ENCODE results near the gene A1CF. TPM values are rescaled to one million over a fixed set of nuclear protein-coding genes. Genes with fewer than 3 reads are reported as not detected.

Gene A1CF
- total RNA-seq (2014; rRNA removed) (not detected in 2 replicates), Bru-seq, nascent RNA (percentile 1 among the genes with signal in this experiment), BruChase-seq, experiment 1, labeled RNA remaining after a 6-hour chase (not detected), BruChase-seq, experiment 2, labeled RNA remaining after a 2-hour chase (percentile 3 among the genes with signal in this experiment)
- long read RNA-seq, partial matches to known transcripts = 0 of 1 reads
- long read RNA-seq, other reads (novel, unspliced or antisense) = 1 of 1 reads

DNA sequence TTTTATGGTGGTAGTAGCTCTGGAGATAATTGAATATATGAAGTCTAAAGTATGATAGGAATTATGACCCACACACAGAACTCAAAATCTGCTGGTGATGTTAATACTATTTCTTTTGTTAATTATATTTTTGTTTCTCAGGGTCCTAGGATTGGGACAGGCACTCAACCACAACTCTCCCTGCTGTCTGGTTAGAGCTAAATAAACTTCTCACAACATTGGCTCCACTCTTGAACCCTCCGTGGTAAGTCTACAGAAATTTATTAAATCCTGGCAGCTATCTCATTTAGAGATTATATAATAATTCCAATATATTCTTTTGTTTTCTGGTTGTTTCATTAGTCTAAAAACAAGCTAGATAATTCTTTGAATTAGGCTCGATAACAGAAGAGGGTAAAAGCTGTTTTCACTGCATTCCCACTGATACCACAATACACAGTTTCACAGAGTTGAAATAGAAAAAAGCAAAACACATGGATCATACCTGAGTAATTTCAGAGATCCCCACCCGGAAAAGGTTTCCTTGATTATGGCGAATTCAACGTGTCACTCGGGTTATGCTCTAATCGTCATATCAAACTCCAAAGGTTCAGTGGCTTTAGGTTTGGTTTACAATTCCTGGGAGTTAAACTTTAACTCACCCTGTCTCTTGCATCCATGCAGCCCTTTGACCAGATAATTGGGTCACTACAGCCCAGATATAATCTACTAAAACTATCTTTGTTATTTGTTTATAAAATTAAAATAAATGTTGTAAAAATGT, at the start of gene A1CF:
Gene A1CF (minus strand): TSS at position 531 of the 763 bp plus-strand sequence. CDS start 25,687 bp downstream, outside the sequence.
- no TSS peak for BruUV-seq (replicated peaks)
- Histone ChIP-seq H3K4me2 (ENCODE audit: low read length) (no peak within 1 kb of the TSS), H3K4me1 (ENCODE audit: insufficient read depth, low read length) (peaks cover 10% of the 10 kb centered on the region), H3K4me3 (ENCODE audit: low read length) (no peak within 1 kb of the TSS), H2AFZ (ENCODE audit: low read length) (no peak within 1 kb of the TSS), H3K9ac (ENCODE audit: low read length) (no peak within 1 kb of the TSS), H3K27ac (ENCODE audit: low read length) (no peak within 1 kb of the TSS), H3K27me3 (ENCODE audit: low read length) (peaks cover 61% of the 10 kb centered on the region), H3K9me2 (replicated peaks; ENCODE audit: low read length) (no peaks in the 10 kb centered on the region), H3K36me3 (ENCODE audit: low read depth, low read length) (no peaks in the 10 kb centered on the region), H3K79me2 (ENCODE audit: low read length) (no peaks in the 10 kb centered on the region), H3F3A (ENCODE audit: low read length, unreplicated experiment) (no peaks in the 10 kb centered on the region), H3K9me3 (ENCODE audit: low read length) (no peaks in the 10 kb centered on the region), H4K20me1 (ENCODE audit: low read length) (no peaks in the 10 kb centered on the region)
- TF ChIP-seq EZH2 (IDR thresholded peaks at IDR 0.05; ENCODE audit: low read length, unreplicated experiment) (no peak), EZH2phosphoT487 (IDR thresholded peaks at IDR 0.05; ENCODE audit: borderline replicate concordance, low read length) (no peak)
- TF ChIP-seq, protein P1, sequence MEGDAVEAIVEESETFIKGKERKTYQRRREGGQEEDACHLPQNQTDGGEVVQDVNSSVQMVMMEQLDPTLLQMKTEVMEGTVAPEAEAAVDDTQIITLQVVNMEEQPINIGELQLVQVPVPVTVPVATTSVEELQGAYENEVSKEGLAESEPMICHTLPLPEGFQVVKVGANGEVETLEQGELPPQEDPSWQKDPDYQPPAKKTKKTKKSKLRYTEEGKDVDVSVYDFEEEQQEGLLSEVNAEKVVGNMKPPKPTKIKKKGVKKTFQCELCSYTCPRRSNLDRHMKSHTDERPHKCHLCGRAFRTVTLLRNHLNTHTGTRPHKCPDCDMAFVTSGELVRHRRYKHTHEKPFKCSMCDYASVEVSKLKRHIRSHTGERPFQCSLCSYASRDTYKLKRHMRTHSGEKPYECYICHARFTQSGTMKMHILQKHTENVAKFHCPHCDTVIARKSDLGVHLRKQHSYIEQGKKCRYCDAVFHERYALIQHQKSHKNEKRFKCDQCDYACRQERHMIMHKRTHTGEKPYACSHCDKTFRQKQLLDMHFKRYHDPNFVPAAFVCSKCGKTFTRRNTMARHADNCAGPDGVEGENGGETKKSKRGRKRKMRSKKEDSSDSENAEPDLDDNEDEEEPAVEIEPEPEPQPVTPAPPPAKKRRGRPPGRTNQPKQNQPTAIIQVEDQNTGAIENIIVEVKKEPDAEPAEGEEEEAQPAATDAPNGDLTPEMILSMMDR (conservative IDR thresholded peaks at IDR 0.05; ENCODE audit: low read depth, low read length) = no peak
- DNase-seq = no peak
- ATAC-seq = no peak
- CTCF ChIA-PET = no interaction called here
- POLR2A ChIA-PET (ENCODE audit: unreplicated experiment) = no interaction called here
- intact Hi-C loops (cut with micrococcal nuclease) = no loop called here

- H3K27ac ChIP-seq (ENCODE audit: low read length) = no peak overlapping the region
- no peaks in the 10 kb centered on the region for H3K36me3 ChIP-seq (ENCODE audit: low read depth, low read length)
- POLR2A ChIA-PET (ENCODE audit: unreplicated experiment) = no interaction called here
- H4K20me1 ChIP-seq (ENCODE audit: low read length) = no peaks in the 10 kb centered on the region
- peaks cover 38% of the 10 kb centered on the region for H3K27me3 ChIP-seq (ENCODE audit: low read length)
- H3F3A ChIP-seq (ENCODE audit: low read length, unreplicated experiment) = no peaks in the 10 kb centered on the region
- H3K4me3 ChIP-seq (ENCODE audit: low read length) = no peak overlapping the region
- H3K4me1 ChIP-seq (ENCODE audit: insufficient read depth, low read length) = peaks cover 9% of the 10 kb centered on the region
- no peak overlapping the region for H3K9ac ChIP-seq (ENCODE audit: low read length)
- TF ChIP-seq EZH2 (IDR thresholded peaks at IDR 0.05; ENCODE audit: low read length, unreplicated experiment) (no peak), EZH2phosphoT487 (IDR thresholded peaks at IDR 0.05; ENCODE audit: borderline replicate concordance, low read length) (no peak)
- TF ChIP-seq, protein P1 (conservative IDR thresholded peaks at IDR 0.05; ENCODE audit: low read depth, low read length) = no peak
- ATAC-seq = no peak
- DNase-seq = no peak
- intact Hi-C loops (cut with micrococcal nuclease) = no loop called here
- BruUV-seq (replicated peaks) = no TSS peak
- H3K79me2 ChIP-seq (ENCODE audit: low read length) = no peaks in the 10 kb centered on the region
- CTCF ChIA-PET = no interaction called here
- no peaks in the 10 kb centered on the region for H3K9me2 ChIP-seq (replicated peaks; ENCODE audit: low read length)
- H2AFZ ChIP-seq (ENCODE audit: low read length) = no peak overlapping the region
- no peaks in the 10 kb centered on the region for H3K9me3 ChIP-seq (ENCODE audit: low read length)
- no peak overlapping the region for H3K4me2 ChIP-seq (ENCODE audit: low read length)
Observed at GRCh38 chr10:50931948-50932431, 46.6 kb upstream of the A1CF start.

- Histone ChIP-seq H3K27me3 (ENCODE audit: low read length) (peaks cover 34% of the 10 kb centered on the region), H4K20me1 (ENCODE audit: low read length) (no peaks in the 10 kb centered on the region), H3K27ac (ENCODE audit: low read length) (no peak overlapping the region), H3K4me2 (ENCODE audit: low read length) (peak overlapping the region; percentile 11; the same call in 1 of the 2 replicates), H3K9me3 (ENCODE audit: low read length) (no peaks in the 10 kb centered on the region), H3K36me3 (ENCODE audit: low read depth, low read length) (no peaks in the 10 kb centered on the region), H2AFZ (ENCODE audit: low read length) (no peak overlapping the region), H3K9me2 (replicated peaks; ENCODE audit: low read length) (no peaks in the 10 kb centered on the region), H3F3A (ENCODE audit: low read length, unreplicated experiment) (no peaks in the 10 kb centered on the region), H3K4me1 (ENCODE audit: insufficient read depth, low read length) (peaks cover 9% of the 10 kb centered on the region), H3K9ac (ENCODE audit: low read length) (no peak overlapping the region), H3K79me2 (ENCODE audit: low read length) (no peaks in the 10 kb centered on the region), H3K4me3 (ENCODE audit: low read length) (no peak overlapping the region)
- TF ChIP-seq EZH2phosphoT487 (IDR thresholded peaks at IDR 0.05; ENCODE audit: borderline replicate concordance, low read length) = no peak
- TF ChIP-seq, protein P1 (conservative IDR thresholded peaks at IDR 0.05; ENCODE audit: low read depth, low read length) = no peak
- TF ChIP-seq EZH2 (IDR thresholded peaks at IDR 0.05; ENCODE audit: low read length, unreplicated experiment) = no peak
- intact Hi-C loops (cut with micrococcal nuclease) = no loop called here
- POLR2A ChIA-PET (ENCODE audit: unreplicated experiment) = no interaction called here
- peak; percentile 84 for DNase-seq
- CTCF ChIA-PET = no interaction called here
- no TSS peak for BruUV-seq (replicated peaks)
- ATAC-seq = peak; percentile 99
Observed at GRCh38 chr10:50929670-50930069, 44.2 kb upstream of the A1CF start.
